Measurements from ENCODE around the gene MCM9.

- TF ChIP-seq POLR2AphosphoS5 (IDR thresholded peaks at IDR 0.05; ENCODE audit: low read depth) (no peak), CTCF (IDR thresholded peaks at IDR 0.05; ENCODE audit: insufficient read depth, low read length) (no peak)
- TF ChIP-seq, protein P1, sequence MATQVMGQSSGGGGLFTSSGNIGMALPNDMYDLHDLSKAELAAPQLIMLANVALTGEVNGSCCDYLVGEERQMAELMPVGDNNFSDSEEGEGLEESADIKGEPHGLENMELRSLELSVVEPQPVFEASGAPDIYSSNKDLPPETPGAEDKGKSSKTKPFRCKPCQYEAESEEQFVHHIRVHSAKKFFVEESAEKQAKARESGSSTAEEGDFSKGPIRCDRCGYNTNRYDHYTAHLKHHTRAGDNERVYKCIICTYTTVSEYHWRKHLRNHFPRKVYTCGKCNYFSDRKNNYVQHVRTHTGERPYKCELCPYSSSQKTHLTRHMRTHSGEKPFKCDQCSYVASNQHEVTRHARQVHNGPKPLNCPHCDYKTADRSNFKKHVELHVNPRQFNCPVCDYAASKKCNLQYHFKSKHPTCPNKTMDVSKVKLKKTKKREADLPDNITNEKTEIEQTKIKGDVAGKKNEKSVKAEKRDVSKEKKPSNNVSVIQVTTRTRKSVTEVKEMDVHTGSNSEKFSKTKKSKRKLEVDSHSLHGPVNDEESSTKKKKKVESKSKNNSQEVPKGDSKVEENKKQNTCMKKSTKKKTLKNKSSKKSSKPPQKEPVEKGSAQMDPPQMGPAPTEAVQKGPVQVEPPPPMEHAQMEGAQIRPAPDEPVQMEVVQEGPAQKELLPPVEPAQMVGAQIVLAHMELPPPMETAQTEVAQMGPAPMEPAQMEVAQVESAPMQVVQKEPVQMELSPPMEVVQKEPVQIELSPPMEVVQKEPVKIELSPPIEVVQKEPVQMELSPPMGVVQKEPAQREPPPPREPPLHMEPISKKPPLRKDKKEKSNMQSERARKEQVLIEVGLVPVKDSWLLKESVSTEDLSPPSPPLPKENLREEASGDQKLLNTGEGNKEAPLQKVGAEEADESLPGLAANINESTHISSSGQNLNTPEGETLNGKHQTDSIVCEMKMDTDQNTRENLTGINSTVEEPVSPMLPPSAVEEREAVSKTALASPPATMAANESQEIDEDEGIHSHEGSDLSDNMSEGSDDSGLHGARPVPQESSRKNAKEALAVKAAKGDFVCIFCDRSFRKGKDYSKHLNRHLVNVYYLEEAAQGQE (IDR thresholded peaks at IDR 0.05; ENCODE audit: insufficient replicate concordance, low read depth), result no peak
These were observed 61.7 kb downstream of the MCM9 start for GRCh38 chr6:118873239-118873638.
